ENCODE measurements around the gene SERPING1. TPM values are rescaled to one million over a fixed set of nuclear protein-coding genes. Genes with fewer than 3 reads are reported as not detected.

SERPING1 gene
- total and polyA plus RNA-seq, 2 donors: 9.8 to 164 TPM

GRCh38 chr11:57605028-57605420, 7.5 kb downstream of the SERPING1 start:
- Histone ChIP-seq H3K9me3 (ENCODE audit: control insufficient read depth in 2 of 2, insufficient read depth in 1 of 2, low read length in 1 of 2) (no peaks in the 10 kb centered on the region), H3K4me3 (ENCODE audit: low read length in 2 of 2) (no peak overlapping the region), H3K27ac (ENCODE audit: low read depth in 1 of 2, low read length in 1 of 2) (no peak overlapping the region), H3K4me1 (ENCODE audit: control insufficient read depth in 2 of 2, insufficient read depth in 2 of 2, low read length in 2 of 2) (peaks cover 5 to 11% of the 10 kb centered on the region in 2 donors), H3K36me3 (ENCODE audit: control insufficient read depth in 2 of 2, insufficient read depth in 2 of 2, low read length in 1 of 2) (no peaks in the 10 kb centered on the region), H3K27me3 (ENCODE audit: control insufficient read depth in 2 of 2, insufficient read depth in 1 of 2, low read length in 1 of 2) (no peaks in the 10 kb centered on the region)
- 94% methylated on average over 5 of the region's 5 CpGs for whole genome bisulfite sequencing
- DNase-seq (ENCODE audit: low read depth in 6 of 9, low spot score in 9 of 9): peak in 1 of 9 donors; percentile 44

GRCh38 chr11:57610170-57610569, 12.7 kb downstream of the SERPING1 start:
- no peak overlapping the region for H3K4me3 ChIP-seq (ENCODE audit: low read length in 2 of 2)
- no peak overlapping the region for H3K27ac ChIP-seq (ENCODE audit: low read depth in 1 of 2, low read length in 1 of 2)
- no peaks in the 10 kb centered on the region for H3K27me3 ChIP-seq (ENCODE audit: control insufficient read depth in 2 of 2, insufficient read depth in 1 of 2, low read length in 1 of 2)
- WGBS: 98% methylated on average over 4 of the region's 4 CpGs
- no peak for DNase-seq (ENCODE audit: low read depth in 6 of 9, low spot score in 9 of 9)
- H3K9me3 ChIP-seq (ENCODE audit: control insufficient read depth in 2 of 2, insufficient read depth in 1 of 2, low read length in 1 of 2): no peaks in the 10 kb centered on the region
- no peaks in the 10 kb centered on the region for H3K4me1 ChIP-seq (ENCODE audit: control insufficient read depth in 2 of 2, insufficient read depth in 2 of 2, low read length in 2 of 2)
- H3K36me3 ChIP-seq (ENCODE audit: control insufficient read depth in 2 of 2, insufficient read depth in 2 of 2, low read length in 1 of 2): no peaks in the 10 kb centered on the region

GRCh38 chr11:57614234-57614772, 16.8 kb downstream of the SERPING1 start:
- no peak for DNase-seq (ENCODE audit: low read depth in 6 of 9, low spot score in 9 of 9)
- Histone ChIP-seq H3K36me3 (ENCODE audit: control insufficient read depth in 2 of 2, insufficient read depth in 2 of 2, low read length in 1 of 2) (no peaks in the 10 kb centered on the region), H3K4me3 (ENCODE audit: low read length in 2 of 2) (no peak overlapping the region)

GRCh38 chr11:57615308-57615707, 17.8 kb downstream of the SERPING1 start:
- no peaks in the 10 kb centered on the region for H3K36me3 ChIP-seq (ENCODE audit: control insufficient read depth in 2 of 2, insufficient read depth in 2 of 2, low read length in 1 of 2)
- H3K4me1 ChIP-seq (ENCODE audit: control insufficient read depth in 2 of 2, insufficient read depth in 2 of 2, low read length in 2 of 2): no peaks in the 10 kb centered on the region
- H3K27me3 ChIP-seq (ENCODE audit: control insufficient read depth in 2 of 2, insufficient read depth in 1 of 2, low read length in 1 of 2): no peaks in the 10 kb centered on the region
- H3K4me3 ChIP-seq (ENCODE audit: low read length in 2 of 2): no peak overlapping the region
- H3K27ac ChIP-seq (ENCODE audit: low read depth in 1 of 2, low read length in 1 of 2): no peak overlapping the region
- 94% methylated on average over 1 of the region's 1 CpG for WGBS
- DNase-seq (ENCODE audit: low read depth in 6 of 9, low spot score in 9 of 9): no peak
- H3K9me3 ChIP-seq (ENCODE audit: control insufficient read depth in 2 of 2, insufficient read depth in 1 of 2, low read length in 1 of 2): no peaks in the 10 kb centered on the region

More at GRCh38 chr11:57614234-57614772, 16.8 kb downstream of the SERPING1 start:
- WGBS: 92% methylated on average over 10 of the region's 10 CpGs
- Histone ChIP-seq H3K27me3 (ENCODE audit: control insufficient read depth in 2 of 2, insufficient read depth in 1 of 2, low read length in 1 of 2) (no peaks in the 10 kb centered on the region), H3K27ac (ENCODE audit: low read depth in 1 of 2, low read length in 1 of 2) (no peak overlapping the region), H3K4me1 (ENCODE audit: control insufficient read depth in 2 of 2, insufficient read depth in 2 of 2, low read length in 2 of 2) (no peaks in the 10 kb centered on the region), H3K9me3 (ENCODE audit: control insufficient read depth in 2 of 2, insufficient read depth in 1 of 2, low read length in 1 of 2) (no peaks in the 10 kb centered on the region)

- no peaks in the 10 kb centered on the region for H3K9me3 ChIP-seq (ENCODE audit: control insufficient read depth in 2 of 2, insufficient read depth in 1 of 2, low read length in 1 of 2)
- H3K4me3 ChIP-seq (ENCODE audit: low read length in 2 of 2): no peak overlapping the region
- no peak overlapping the region for H3K27ac ChIP-seq (ENCODE audit: low read depth in 1 of 2, low read length in 1 of 2)
- no peaks in the 10 kb centered on the region for H3K4me1 ChIP-seq (ENCODE audit: control insufficient read depth in 2 of 2, insufficient read depth in 2 of 2, low read length in 2 of 2)
- WGBS: 94% methylated on average over 3 of the region's 3 CpGs
- no peaks in the 10 kb centered on the region for H3K36me3 ChIP-seq (ENCODE audit: control insufficient read depth in 2 of 2, insufficient read depth in 2 of 2, low read length in 1 of 2)
- no peaks in the 10 kb centered on the region for H3K27me3 ChIP-seq (ENCODE audit: control insufficient read depth in 2 of 2, insufficient read depth in 1 of 2, low read length in 1 of 2)
- DNase-seq (ENCODE audit: low read depth in 6 of 9, low spot score in 9 of 9): no peak
Observed at GRCh38 chr11:57616595-57616994, 19.1 kb downstream of the SERPING1 start.

GRCh38 chr11:57618438-57618837, 21.0 kb downstream of the SERPING1 start:
- H3K27me3 ChIP-seq (ENCODE audit: control insufficient read depth in 2 of 2, insufficient read depth in 1 of 2, low read length in 1 of 2): no peaks in the 10 kb centered on the region
- peaks cover 0 to 2% of the 10 kb centered on the region in 2 donors for H3K4me1 ChIP-seq (ENCODE audit: control insufficient read depth in 2 of 2, insufficient read depth in 2 of 2, low read length in 2 of 2)
- no peak overlapping the region for H3K27ac ChIP-seq (ENCODE audit: low read depth in 1 of 2, low read length in 1 of 2)
- H3K36me3 ChIP-seq (ENCODE audit: control insufficient read depth in 2 of 2, insufficient read depth in 2 of 2, low read length in 1 of 2): no peaks in the 10 kb centered on the region
- DNase-seq (ENCODE audit: low read depth in 6 of 9, low spot score in 9 of 9): no peak
- no peaks in the 10 kb centered on the region for H3K9me3 ChIP-seq (ENCODE audit: control insufficient read depth in 2 of 2, insufficient read depth in 1 of 2, low read length in 1 of 2)
- 92% methylated on average over 2 of the region's 2 CpGs for WGBS
- H3K4me3 ChIP-seq (ENCODE audit: low read length in 2 of 2): no peak overlapping the region

- DNase-seq (ENCODE audit: low read depth in 6 of 9, low spot score in 9 of 9): no peak
- H3K4me3 ChIP-seq (ENCODE audit: low read length in 2 of 2): no peak overlapping the region
- H3K27ac ChIP-seq (ENCODE audit: low read depth in 1 of 2, low read length in 1 of 2): no peak overlapping the region
- H3K9me3 ChIP-seq (ENCODE audit: control insufficient read depth in 2 of 2, insufficient read depth in 1 of 2, low read length in 1 of 2): no peaks in the 10 kb centered on the region
- WGBS: 96% methylated on average over 2 of the region's 2 CpGs
- H3K36me3 ChIP-seq (ENCODE audit: control insufficient read depth in 2 of 2, insufficient read depth in 2 of 2, low read length in 1 of 2): no peaks in the 10 kb centered on the region
- H3K27me3 ChIP-seq (ENCODE audit: control insufficient read depth in 2 of 2, insufficient read depth in 1 of 2, low read length in 1 of 2): no peaks in the 10 kb centered on the region
- H3K4me1 ChIP-seq (ENCODE audit: control insufficient read depth in 2 of 2, insufficient read depth in 2 of 2, low read length in 2 of 2): peaks cover 0 to 2% of the 10 kb centered on the region in 2 donors
Observed at GRCh38 chr11:57619331-57619730, 21.8 kb downstream of the SERPING1 start.

GRCh38 chr11:57620467-57620866, 23.0 kb downstream of the SERPING1 start:
- Histone ChIP-seq H3K4me3 (ENCODE audit: low read length in 2 of 2) (no peak overlapping the region), H3K27me3 (ENCODE audit: control insufficient read depth in 2 of 2, insufficient read depth in 1 of 2, low read length in 1 of 2) (no peaks in the 10 kb centered on the region), H3K36me3 (ENCODE audit: control insufficient read depth in 2 of 2, insufficient read depth in 2 of 2, low read length in 1 of 2) (no peaks in the 10 kb centered on the region), H3K27ac (ENCODE audit: low read depth in 1 of 2, low read length in 1 of 2) (no peak overlapping the region), H3K9me3 (ENCODE audit: control insufficient read depth in 2 of 2, insufficient read depth in 1 of 2, low read length in 1 of 2) (no peaks in the 10 kb centered on the region), H3K4me1 (ENCODE audit: control insufficient read depth in 2 of 2, insufficient read depth in 2 of 2, low read length in 2 of 2) (peaks cover 0 to 2% of the 10 kb centered on the region in 2 donors)
- DNase-seq (ENCODE audit: low read depth in 6 of 9, low spot score in 9 of 9): no peak

- Histone ChIP-seq H3K4me3 (ENCODE audit: low read length in 2 of 2) (no peak overlapping the region), H3K36me3 (ENCODE audit: control insufficient read depth in 2 of 2, insufficient read depth in 2 of 2, low read length in 1 of 2) (no peaks in the 10 kb centered on the region), H3K9me3 (ENCODE audit: control insufficient read depth in 2 of 2, insufficient read depth in 1 of 2, low read length in 1 of 2) (no peaks in the 10 kb centered on the region), H3K27ac (ENCODE audit: low read depth in 1 of 2, low read length in 1 of 2) (no peak overlapping the region), H3K4me1 (ENCODE audit: control insufficient read depth in 2 of 2, insufficient read depth in 2 of 2, low read length in 2 of 2) (peaks cover 0 to 2% of the 10 kb centered on the region in 2 donors), H3K27me3 (ENCODE audit: control insufficient read depth in 2 of 2, insufficient read depth in 1 of 2, low read length in 1 of 2) (no peaks in the 10 kb centered on the region)
- WGBS: 95% methylated on average over 3 of the region's 3 CpGs
- DNase-seq (ENCODE audit: low read depth in 6 of 9, low spot score in 9 of 9): no peak
Observed at GRCh38 chr11:57622263-57622662, 24.8 kb downstream of the SERPING1 start.

- H3K4me1 ChIP-seq (ENCODE audit: control insufficient read depth in 2 of 2, insufficient read depth in 2 of 2, low read length in 2 of 2): peaks cover 0 to 2% of the 10 kb centered on the region in 2 donors
- H3K27ac ChIP-seq (ENCODE audit: low read depth in 1 of 2, low read length in 1 of 2): no peak overlapping the region
- no peaks in the 10 kb centered on the region for H3K27me3 ChIP-seq (ENCODE audit: control insufficient read depth in 2 of 2, insufficient read depth in 1 of 2, low read length in 1 of 2)
- no peaks in the 10 kb centered on the region for H3K36me3 ChIP-seq (ENCODE audit: control insufficient read depth in 2 of 2, insufficient read depth in 2 of 2, low read length in 1 of 2)
- H3K4me3 ChIP-seq (ENCODE audit: low read length in 2 of 2): no peak overlapping the region
- no peak for DNase-seq (ENCODE audit: low read depth in 6 of 9, low spot score in 9 of 9)
- 97% methylated on average over 2 of the region's 2 CpGs for WGBS
- no peaks in the 10 kb centered on the region for H3K9me3 ChIP-seq (ENCODE audit: control insufficient read depth in 2 of 2, insufficient read depth in 1 of 2, low read length in 1 of 2)
Observed at GRCh38 chr11:57624864-57625263, 27.4 kb downstream of the SERPING1 start.

Measured in thymus (tissue), 11 donors.